Panc1 (cell line): ENCODE data around the gene HS1BP3.

Source experiments
- POLR2AphosphoS5 ChIP-seq: IDR thresholded peaks from 2 replicates; pipeline ENCODE4 v1.6.1; 2012; ENCODE audit warnings: mild to moderate bottlenecking, low read depth, low read length, moderate library complexity
- REST ChIP-seq, 2 experiments: IDR thresholded peaks; 2 replicates each; pipeline ENCODE4 v1.6.1; 2011 to 2012; ENCODE audit warnings: low read depth in 2 of 2, control low read depth in 1 of 2, low read length in 1 of 2, mild to moderate bottlenecking in 1 of 2, moderate library complexity in 1 of 2; ENCODE audit not compliant: insufficient read depth in 1 of 2
- SIN3A ChIP-seq: IDR thresholded peaks from 2 replicates; pipeline ENCODE4 v1.6.1; 2012; ENCODE audit warnings: low read depth, mild to moderate bottlenecking, low read length, moderate library complexity, borderline replicate concordance; ENCODE audit not compliant: insufficient read depth
- TF ChIP-seq, protein P1 (sequence below): fragments of 450-650 bp; IDR thresholded peaks from 2 replicates; pipeline ENCODE4 v1.5.1; 2017; ENCODE audit warnings: mild to moderate bottlenecking

GRCh38 chr2:20666005-20666303 is 15.1 kb upstream of the HS1BP3 start:
- TF ChIP-seq POLR2AphosphoS5 (no peak), REST (IDR thresholded peaks at IDR 0.05; ENCODE audit: insufficient read depth in 1 of 2, low read depth in 2 of 2, low read length in 1 of 2) (no peak), SIN3A (no peak)
- TF ChIP-seq, protein P1, sequence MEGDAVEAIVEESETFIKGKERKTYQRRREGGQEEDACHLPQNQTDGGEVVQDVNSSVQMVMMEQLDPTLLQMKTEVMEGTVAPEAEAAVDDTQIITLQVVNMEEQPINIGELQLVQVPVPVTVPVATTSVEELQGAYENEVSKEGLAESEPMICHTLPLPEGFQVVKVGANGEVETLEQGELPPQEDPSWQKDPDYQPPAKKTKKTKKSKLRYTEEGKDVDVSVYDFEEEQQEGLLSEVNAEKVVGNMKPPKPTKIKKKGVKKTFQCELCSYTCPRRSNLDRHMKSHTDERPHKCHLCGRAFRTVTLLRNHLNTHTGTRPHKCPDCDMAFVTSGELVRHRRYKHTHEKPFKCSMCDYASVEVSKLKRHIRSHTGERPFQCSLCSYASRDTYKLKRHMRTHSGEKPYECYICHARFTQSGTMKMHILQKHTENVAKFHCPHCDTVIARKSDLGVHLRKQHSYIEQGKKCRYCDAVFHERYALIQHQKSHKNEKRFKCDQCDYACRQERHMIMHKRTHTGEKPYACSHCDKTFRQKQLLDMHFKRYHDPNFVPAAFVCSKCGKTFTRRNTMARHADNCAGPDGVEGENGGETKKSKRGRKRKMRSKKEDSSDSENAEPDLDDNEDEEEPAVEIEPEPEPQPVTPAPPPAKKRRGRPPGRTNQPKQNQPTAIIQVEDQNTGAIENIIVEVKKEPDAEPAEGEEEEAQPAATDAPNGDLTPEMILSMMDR: no peak
